CMK (cell line): ENCODE measurements around the gene HABP4.

Source experiments
- DNase-seq: peaks from one replicate; pipeline ENCODE4 v3.0.0-alpha.2; 2010; ENCODE audit warnings: low read depth

Gene HABP4

GRCh38 chr9:96478829-96479371, 28.9 kb downstream of the HABP4 start:
- DNase-seq, result no peak

GRCh38 chr9:96480736-96481135, 30.8 kb downstream of the HABP4 start:
- DNase-seq, result no peak

- DNase-seq, result no peak
These were observed 32.5 kb downstream of the HABP4 start for GRCh38 chr9:96482476-96482875.

GRCh38 chr9:96483197-96483596, 33.2 kb downstream of the HABP4 start:
- no peak for DNase-seq

GRCh38 chr9:96483733-96484390, 33.9 kb downstream of the HABP4 start:
- no peak for DNase-seq

GRCh38 chr9:96484521-96484931, 34.6 kb downstream of the HABP4 start:
- no peak for DNase-seq

- no peak for DNase-seq
These were observed 35.3 kb downstream of the HABP4 start for GRCh38 chr9:96485280-96485679.

GRCh38 chr9:96486386-96487028, 36.5 kb downstream of the HABP4 start:
- no peak for DNase-seq

- DNase-seq, result no peak
These were observed 37.0 kb downstream of the HABP4 start for GRCh38 chr9:96487029-96487396.

GRCh38 chr9:96487949-96488348, 38.0 kb downstream of the HABP4 start:
- DNase-seq, result no peak

GRCh38 chr9:96489482-96489979, 39.6 kb downstream of the HABP4 start:
- DNase-seq, result no peak

- no peak for DNase-seq
These were observed 40.6 kb downstream of the HABP4 start for GRCh38 chr9:96490534-96491078.

- DNase-seq, result no peak
These were observed 41.3 kb downstream of the HABP4 start for GRCh38 chr9:96491079-96491879.

GRCh38 chr9:96491880-96492525, 42.0 kb downstream of the HABP4 start:
- DNase-seq, result no peak

GRCh38 chr9:96492993-96493531, 43.1 kb downstream of the HABP4 start:
- DNase-seq, result no peak

- DNase-seq, result no peak
These were observed 43.8 kb downstream of the HABP4 start for GRCh38 chr9:96493757-96494156.

GRCh38 chr9:96494215-96494800, 44.3 kb downstream of the HABP4 start:
- DNase-seq, result no peak

GRCh38 chr9:96495341-96495740, 45.4 kb downstream of the HABP4 start:
- no peak for DNase-seq

GRCh38 chr9:96496368-96497116, 46.6 kb downstream of the HABP4 start:
- no peak for DNase-seq

- no peak for DNase-seq
These were observed 47.1 kb downstream of the HABP4 start for GRCh38 chr9:96497117-96497399.

- DNase-seq, result no peak
These were observed 48.8 kb downstream of the HABP4 start for GRCh38 chr9:96498796-96499195.
